ENCODE data around the gene SLC16A8.

The SLC16A8 gene

DNA sequence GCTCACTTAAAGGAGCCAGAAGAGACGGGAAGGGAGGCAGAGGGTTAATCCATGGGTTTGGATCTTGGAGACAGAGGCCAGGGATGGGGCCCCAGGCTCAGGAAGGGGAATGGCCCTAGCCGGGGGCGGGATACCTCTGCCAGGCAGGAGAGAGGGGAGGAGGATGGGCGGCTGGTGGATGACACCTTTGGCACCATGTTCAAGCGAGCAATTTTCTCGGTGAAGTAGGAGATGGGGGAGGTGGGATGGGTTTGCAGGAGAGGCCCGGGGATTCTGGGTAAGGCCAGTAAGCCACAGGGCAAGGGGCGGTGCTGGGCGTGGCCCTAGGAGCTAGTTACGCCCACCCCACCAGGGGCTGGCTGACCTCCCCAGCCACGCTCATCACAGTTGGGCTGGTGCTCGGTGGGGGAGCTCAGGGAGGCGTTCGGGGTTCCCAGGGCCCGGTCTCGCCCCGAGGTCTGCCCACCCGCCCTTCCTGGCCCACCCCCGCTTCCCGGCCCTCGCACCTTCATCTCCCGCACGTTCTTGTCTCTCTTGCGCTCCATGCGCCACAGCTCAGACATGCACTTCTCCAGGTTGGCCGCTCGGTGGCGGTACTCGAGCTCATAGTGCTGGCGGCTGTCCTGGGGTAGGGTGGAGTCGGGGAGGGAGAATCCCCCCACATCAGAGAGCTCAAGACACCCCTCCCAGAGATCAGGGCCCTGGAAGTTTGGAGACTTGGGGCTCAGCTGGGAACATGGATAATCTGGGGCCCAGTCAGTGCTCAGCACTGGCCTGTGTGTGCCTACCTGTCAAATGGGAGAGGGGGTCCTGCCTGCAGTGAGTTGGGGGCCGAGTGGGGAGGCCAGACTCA, 13.8 kb upstream of the SLC16A8 start:
- H3K36me3 ChIP-seq (ENCODE audit: insufficient read depth, low read length): no peaks in the 10 kb centered on the region
- no peak overlapping the region for H3K4me3 ChIP-seq (ENCODE audit: low read depth in 1 of 2, low read length in 2 of 2)

DNA sequence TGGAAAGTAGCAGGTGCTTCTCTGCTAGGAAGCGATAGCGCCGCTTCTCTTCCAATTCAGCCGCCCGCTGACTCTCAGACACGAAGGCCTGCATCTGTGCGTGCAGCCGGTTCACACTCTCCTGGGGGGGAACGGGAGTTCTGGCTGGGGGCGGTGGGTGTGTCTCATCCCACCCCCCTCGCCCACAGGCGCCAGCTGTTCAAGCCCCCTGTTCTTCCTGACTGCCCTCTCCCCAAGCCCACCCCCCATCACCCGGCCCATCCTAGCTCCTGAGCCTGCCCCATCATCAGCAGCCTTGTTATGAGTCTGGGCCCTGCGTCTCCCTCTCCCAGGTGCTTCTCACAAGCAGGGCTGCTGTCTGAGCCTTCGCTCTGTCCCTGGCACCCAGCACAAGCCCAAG, 13.1 kb upstream of the SLC16A8 start:
- no peaks in the 10 kb centered on the region for H3K36me3 ChIP-seq (ENCODE audit: insufficient read depth, low read length)
- H3K4me1 ChIP-seq (ENCODE audit: insufficient read depth, low read length): no peaks in the 10 kb centered on the region
- no peaks in the 10 kb centered on the region for H3K9me3 ChIP-seq (ENCODE audit: low read length)
- no peak overlapping the region for H3K9ac ChIP-seq (ENCODE audit: low read length)
- no peak overlapping the region for H3K27ac ChIP-seq (ENCODE audit: low read depth, low read length)
- no peaks in the 10 kb centered on the region for H3K27me3 ChIP-seq (ENCODE audit: control insufficient read depth in 1 of 2, insufficient read depth in 2 of 2, low read length in 2 of 2)
- H3K4me3 ChIP-seq (ENCODE audit: low read depth in 1 of 2, low read length in 2 of 2): no peak overlapping the region

More for the DNA sequence above, 13.8 kb upstream of the SLC16A8 start:
- H3K9me3 ChIP-seq (ENCODE audit: low read length): no peaks in the 10 kb centered on the region
- no peak overlapping the region for H3K9ac ChIP-seq (ENCODE audit: low read length)
- H3K27me3 ChIP-seq (ENCODE audit: control insufficient read depth in 1 of 2, insufficient read depth in 2 of 2, low read length in 2 of 2): no peaks in the 10 kb centered on the region
- H3K4me1 ChIP-seq (ENCODE audit: insufficient read depth, low read length): no peaks in the 10 kb centered on the region
- H3K27ac ChIP-seq (ENCODE audit: low read depth, low read length): no peak overlapping the region

DNA sequence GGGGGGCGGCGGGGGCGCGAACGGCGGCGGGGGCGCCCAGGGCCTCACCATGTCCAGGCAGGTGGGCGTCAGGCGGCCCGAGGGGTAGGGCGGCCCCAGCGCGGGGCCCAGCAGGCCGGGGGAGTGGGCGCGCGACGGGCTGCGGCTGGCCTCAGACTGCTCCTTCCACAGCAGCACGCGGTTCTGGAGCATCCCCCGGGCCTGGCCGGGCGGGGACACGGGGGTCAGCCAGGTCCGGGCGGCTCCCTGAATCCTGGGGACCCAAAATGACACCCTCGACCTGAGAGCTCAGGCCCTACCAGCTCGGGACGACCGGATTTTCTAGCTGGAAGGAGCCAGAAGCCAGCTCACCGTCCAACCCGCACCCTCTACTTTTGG, 5.5 kb upstream of the SLC16A8 start:
- Histone ChIP-seq H3K36me3 (ENCODE audit: insufficient read depth, low read length) (no peaks in the 10 kb centered on the region), H3K4me1 (ENCODE audit: insufficient read depth, low read length) (no peaks in the 10 kb centered on the region), H3K27ac (ENCODE audit: low read depth, low read length) (no peak overlapping the region), H3K4me3 (ENCODE audit: low read depth in 1 of 2, low read length in 2 of 2) (no peak overlapping the region), H3K9me3 (ENCODE audit: low read length) (no peaks in the 10 kb centered on the region), H3K27me3 (ENCODE audit: control insufficient read depth in 1 of 2, insufficient read depth in 2 of 2, low read length in 2 of 2) (peaks cover 0 to 24% of the 10 kb centered on the region in 2 donors), H3K9ac (ENCODE audit: low read length) (no peak overlapping the region)

DNA sequence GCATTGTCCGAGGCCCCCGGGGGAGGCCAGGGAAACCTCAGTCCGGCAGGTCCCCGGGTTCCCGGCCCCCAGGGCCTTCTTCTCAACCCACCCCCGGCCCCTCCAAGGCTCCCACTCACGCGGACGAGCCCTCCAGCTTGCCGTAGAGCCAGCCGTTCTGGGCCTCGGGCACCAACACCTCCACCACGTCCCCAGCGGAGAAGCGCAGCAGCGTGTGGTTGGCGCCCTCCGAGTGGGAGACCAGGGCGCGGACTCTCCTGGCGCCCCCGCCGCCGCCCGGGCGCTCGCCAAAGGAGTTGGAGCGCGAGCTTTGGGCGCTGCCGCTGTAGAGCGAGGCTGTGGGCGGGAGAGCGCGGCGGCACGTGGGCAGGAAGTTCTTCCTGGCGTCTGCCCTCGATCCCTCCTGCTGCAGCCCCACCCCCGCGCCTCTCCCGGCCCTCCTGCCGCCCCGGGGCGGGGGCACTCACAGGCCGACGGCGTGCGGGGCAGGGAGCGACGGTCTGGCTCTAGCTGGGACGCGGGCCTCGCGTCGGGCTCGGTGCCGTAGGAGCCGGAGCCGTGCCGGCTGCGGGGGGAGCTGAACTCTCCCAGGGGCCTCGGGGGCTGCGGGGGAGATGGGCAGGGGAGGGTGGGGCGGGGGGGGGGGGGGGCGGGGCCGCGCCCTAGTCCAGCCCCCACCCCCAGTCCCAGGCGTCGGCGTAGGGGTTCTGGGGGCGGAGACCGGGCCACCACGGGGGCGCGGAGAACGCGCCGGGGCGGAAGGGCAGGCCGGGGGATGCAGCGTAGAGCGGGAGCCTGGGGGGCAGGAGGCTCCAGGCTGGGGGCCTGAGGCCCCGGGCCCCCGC, 4.9 kb upstream of the SLC16A8 start:
- no peak overlapping the region for H3K27ac ChIP-seq (ENCODE audit: low read depth, low read length)
- no peak overlapping the region for H3K4me3 ChIP-seq (ENCODE audit: low read depth in 1 of 2, low read length in 2 of 2)
- no peak overlapping the region for H3K9ac ChIP-seq (ENCODE audit: low read length)

DNA sequence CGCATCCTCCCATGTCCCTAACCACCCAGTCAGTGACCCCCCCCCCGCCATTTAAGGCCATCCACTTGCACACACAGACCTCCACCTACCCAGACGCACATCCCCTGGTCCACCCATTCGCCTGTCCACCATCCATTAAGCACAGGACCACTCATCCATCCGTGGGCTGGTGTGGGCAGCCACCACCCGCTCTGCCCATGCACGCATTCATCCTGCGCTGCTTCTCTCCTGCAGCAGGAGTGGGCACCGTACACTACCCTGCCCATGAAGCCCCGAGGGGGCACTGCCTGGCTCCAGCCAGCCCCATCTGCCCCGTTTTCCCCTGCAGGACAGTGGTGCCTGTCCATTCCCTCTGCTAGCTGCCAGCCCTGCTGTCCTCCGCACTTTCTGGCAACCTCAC, 3.9 kb upstream of the SLC16A8 start:
- Histone ChIP-seq H3K4me3 (ENCODE audit: low read depth in 1 of 2, low read length in 2 of 2) (no peak overlapping the region), H3K9me3 (ENCODE audit: low read length) (no peaks in the 10 kb centered on the region), H3K4me1 (ENCODE audit: insufficient read depth, low read length) (no peaks in the 10 kb centered on the region), H3K36me3 (ENCODE audit: insufficient read depth, low read length) (no peaks in the 10 kb centered on the region), H3K27ac (ENCODE audit: low read depth, low read length) (no peak overlapping the region), H3K27me3 (ENCODE audit: control insufficient read depth in 1 of 2, insufficient read depth in 2 of 2, low read length in 2 of 2) (peaks cover 3 to 39% of the 10 kb centered on the region in 2 donors), H3K9ac (ENCODE audit: low read length) (no peak overlapping the region)

More for the DNA sequence above, 4.9 kb upstream of the SLC16A8 start:
- H3K4me1 ChIP-seq (ENCODE audit: insufficient read depth, low read length): no peaks in the 10 kb centered on the region
- peaks cover 0 to 29% of the 10 kb centered on the region in 2 donors for H3K27me3 ChIP-seq (ENCODE audit: control insufficient read depth in 1 of 2, insufficient read depth in 2 of 2, low read length in 2 of 2)
- H3K36me3 ChIP-seq (ENCODE audit: insufficient read depth, low read length): no peaks in the 10 kb centered on the region
- no peaks in the 10 kb centered on the region for H3K9me3 ChIP-seq (ENCODE audit: low read length)

DNA sequence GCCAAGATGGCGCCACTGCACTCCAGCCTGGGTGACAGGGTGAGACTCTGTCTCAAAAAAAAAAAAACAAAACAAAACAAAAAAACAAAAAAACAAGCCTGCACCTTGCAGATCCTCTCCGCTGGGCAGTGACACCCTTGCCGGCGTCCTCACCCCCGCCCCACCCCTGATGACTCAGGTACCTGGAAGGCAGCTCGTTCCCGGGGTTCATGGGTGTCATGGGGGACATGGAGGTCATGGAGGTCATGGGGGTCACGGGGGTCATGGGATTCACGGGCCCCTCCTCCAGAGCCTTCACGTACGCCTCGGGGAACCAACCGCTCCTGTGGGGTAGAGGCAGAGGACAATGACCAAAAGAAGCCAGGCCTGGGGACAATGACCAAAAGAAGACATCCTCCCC, 3.0 kb upstream of the SLC16A8 start:
- Histone ChIP-seq H3K27ac (ENCODE audit: low read depth, low read length) (no peak overlapping the region), H3K4me1 (ENCODE audit: insufficient read depth, low read length) (peaks cover 1% of the 10 kb centered on the region), H3K4me3 (ENCODE audit: low read depth in 1 of 2, low read length in 2 of 2) (no peak overlapping the region), H3K9me3 (ENCODE audit: low read length) (no peaks in the 10 kb centered on the region), H3K27me3 (ENCODE audit: control insufficient read depth in 1 of 2, insufficient read depth in 2 of 2, low read length in 2 of 2) (peaks cover 3 to 48% of the 10 kb centered on the region in 2 donors), H3K36me3 (ENCODE audit: insufficient read depth, low read length) (no peaks in the 10 kb centered on the region), H3K9ac (ENCODE audit: low read length) (no peak overlapping the region)

DNA sequence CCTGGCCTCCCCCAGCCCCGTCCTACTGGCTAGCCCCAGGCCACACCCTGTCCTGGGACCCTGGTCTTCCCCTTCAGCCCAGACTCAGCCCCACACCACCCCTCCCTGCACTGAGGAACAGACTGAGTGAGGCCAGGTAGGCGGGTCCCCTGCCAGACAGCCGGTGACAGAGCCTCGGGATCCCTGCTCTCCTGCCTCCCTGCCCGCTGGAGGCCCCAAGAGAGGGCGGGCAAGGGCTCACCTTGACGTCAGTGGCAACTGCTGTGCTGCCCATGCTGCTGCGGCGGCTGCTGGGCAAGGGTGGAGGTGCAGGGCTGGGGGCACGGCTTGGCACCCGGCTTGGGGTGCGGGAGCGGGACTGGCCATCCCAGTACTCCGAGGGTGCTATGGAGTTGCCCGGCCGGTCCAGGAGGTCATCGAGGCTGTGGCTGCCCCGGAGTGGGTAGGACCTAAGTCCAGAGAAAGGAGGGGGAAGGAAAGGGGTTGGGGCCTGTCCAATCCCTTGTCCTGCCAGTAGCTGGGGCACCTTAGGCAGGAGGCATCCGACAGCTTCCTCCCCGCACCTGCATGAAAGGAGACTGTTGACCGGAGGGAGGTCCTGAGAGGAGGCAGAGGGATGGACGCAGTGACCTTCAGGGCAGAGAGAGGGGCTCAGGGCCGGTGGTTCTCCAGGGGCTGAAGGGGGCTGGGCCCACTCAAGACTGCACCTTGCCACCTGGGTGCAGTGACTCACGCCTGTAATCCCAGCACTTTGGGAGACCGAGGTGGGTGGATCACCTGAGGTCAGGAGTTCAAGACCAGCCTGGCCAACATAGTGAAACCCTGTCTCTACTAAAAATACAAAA, 2.2 kb upstream of the SLC16A8 start:
- H3K9me3 ChIP-seq (ENCODE audit: low read length): no peaks in the 10 kb centered on the region
- H3K36me3 ChIP-seq (ENCODE audit: insufficient read depth, low read length): no peaks in the 10 kb centered on the region
- H3K27ac ChIP-seq (ENCODE audit: low read depth, low read length): no peak overlapping the region
- no peak overlapping the region for H3K4me3 ChIP-seq (ENCODE audit: low read depth in 1 of 2, low read length in 2 of 2)
- H3K4me1 ChIP-seq (ENCODE audit: insufficient read depth, low read length): peaks cover 7% of the 10 kb centered on the region
- peaks cover 3 to 54% of the 10 kb centered on the region in 2 donors for H3K27me3 ChIP-seq (ENCODE audit: control insufficient read depth in 1 of 2, insufficient read depth in 2 of 2, low read length in 2 of 2)
- H3K9ac ChIP-seq (ENCODE audit: low read length): no peak overlapping the region

DNA sequence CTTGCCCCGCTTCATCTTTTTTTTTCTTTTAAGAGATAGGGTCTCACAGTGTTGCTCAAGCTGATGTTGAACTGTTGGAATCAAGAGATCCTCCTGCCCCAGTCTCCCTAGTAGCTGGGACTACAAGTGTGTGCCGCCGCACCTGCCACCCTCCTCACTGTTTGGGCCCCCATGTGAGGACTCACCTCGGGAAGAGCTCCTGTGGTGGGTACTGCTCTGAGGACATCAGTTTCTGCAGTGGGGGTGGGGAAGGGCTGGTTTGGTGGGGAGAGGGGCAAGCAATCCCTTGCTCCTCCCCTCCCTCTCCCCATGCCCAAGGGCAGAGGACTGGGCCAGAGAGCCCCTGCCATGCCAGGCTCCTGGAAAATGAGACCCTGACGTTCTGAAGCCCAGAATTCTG, 1.5 kb upstream of the SLC16A8 start:
- Histone ChIP-seq H3K9me3 (ENCODE audit: low read length) (no peaks in the 10 kb centered on the region), H3K4me3 (ENCODE audit: low read depth in 1 of 2, low read length in 2 of 2) (no peak overlapping the region), H3K9ac (ENCODE audit: low read length) (no peak overlapping the region), H3K36me3 (ENCODE audit: insufficient read depth, low read length) (no peaks in the 10 kb centered on the region), H3K27me3 (ENCODE audit: control insufficient read depth in 1 of 2, insufficient read depth in 2 of 2, low read length in 2 of 2) (peaks cover 3 to 60% of the 10 kb centered on the region in 2 donors), H3K27ac (ENCODE audit: low read depth, low read length) (no peak overlapping the region), H3K4me1 (ENCODE audit: insufficient read depth, low read length) (peaks cover 7% of the 10 kb centered on the region)

DNA sequence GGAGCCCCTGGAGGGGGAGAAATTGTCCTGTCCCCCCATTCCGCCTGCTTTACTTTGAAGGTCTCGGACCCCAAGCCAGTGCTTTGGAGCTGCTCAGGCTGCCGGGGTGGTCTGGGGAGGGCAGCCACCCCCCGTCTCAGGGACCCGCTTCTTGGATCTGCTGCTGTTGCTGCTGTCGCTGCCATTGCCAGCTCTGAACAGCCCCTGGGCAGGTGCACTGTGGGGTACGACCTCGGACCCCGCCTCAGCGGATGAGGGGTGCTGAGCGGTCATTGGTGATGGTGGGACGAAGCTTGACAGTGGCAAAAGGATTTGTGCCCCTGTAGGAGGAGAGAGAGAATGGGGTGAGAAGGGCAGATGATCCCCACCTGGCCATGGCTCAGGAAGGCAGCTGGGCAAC, 1.1 kb upstream of the SLC16A8 start:
- Histone ChIP-seq H3K4me1 (ENCODE audit: insufficient read depth, low read length) (peaks cover 7% of the 10 kb centered on the region), H3K27me3 (ENCODE audit: control insufficient read depth in 1 of 2, insufficient read depth in 2 of 2, low read length in 2 of 2) (peaks cover 3 to 60% of the 10 kb centered on the region in 2 donors)

DNA sequence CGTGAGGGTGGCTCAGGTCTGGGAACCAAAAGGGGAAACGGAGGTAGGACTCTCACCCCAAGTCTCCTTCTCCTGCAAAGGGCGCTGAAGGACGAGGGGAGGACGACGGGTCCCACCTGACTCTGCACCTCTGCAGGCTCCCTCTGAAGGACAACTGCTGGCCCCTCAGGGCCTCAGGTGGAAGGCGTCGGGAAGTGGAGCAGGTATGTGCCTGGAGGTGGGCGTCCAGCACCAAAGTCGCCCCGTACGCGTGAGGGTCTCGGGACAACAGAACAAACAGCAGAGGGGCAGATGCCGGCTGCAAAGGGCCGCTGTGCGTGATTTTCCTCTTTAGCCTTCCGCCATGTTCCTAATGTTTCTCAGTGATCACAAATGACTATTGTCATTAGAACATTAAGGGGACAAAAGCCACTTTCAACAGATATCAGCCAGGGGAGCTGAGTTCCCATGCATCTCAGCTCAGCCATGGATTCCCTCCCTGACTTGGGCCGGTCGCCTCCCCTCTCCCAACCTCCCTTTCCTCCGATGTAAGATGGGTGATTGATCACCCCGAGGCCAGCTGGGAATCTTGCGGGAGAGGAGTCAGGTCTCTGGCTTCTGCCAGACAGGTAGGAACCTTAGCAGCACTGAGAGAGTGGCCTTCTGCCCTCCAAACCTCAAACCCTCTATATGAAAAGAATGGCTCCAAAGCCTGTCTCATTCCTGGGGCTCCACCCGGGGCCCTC, 836 bp downstream of the SLC16A8 start:
- H3K9me3 ChIP-seq (ENCODE audit: low read length): no peaks in the 10 kb centered on the region
- no peak overlapping the region for H3K27ac ChIP-seq (ENCODE audit: low read depth, low read length)
- H3K36me3 ChIP-seq (ENCODE audit: insufficient read depth, low read length): no peaks in the 10 kb centered on the region
- H3K4me3 ChIP-seq (ENCODE audit: low read depth in 1 of 2, low read length in 2 of 2): no peak overlapping the region
- peaks cover 7% of the 10 kb centered on the region for H3K4me1 ChIP-seq (ENCODE audit: insufficient read depth, low read length)
- no peak overlapping the region for H3K9ac ChIP-seq (ENCODE audit: low read length)
- peaks cover 3 to 50% of the 10 kb centered on the region in 2 donors for H3K27me3 ChIP-seq (ENCODE audit: control insufficient read depth in 1 of 2, insufficient read depth in 2 of 2, low read length in 2 of 2)

More for the DNA sequence above, 1.1 kb upstream of the SLC16A8 start:
- Histone ChIP-seq H3K4me3 (ENCODE audit: low read depth in 1 of 2, low read length in 2 of 2) (no peak overlapping the region), H3K9ac (ENCODE audit: low read length) (no peak overlapping the region), H3K36me3 (ENCODE audit: insufficient read depth, low read length) (no peaks in the 10 kb centered on the region), H3K9me3 (ENCODE audit: low read length) (no peaks in the 10 kb centered on the region), H3K27ac (ENCODE audit: low read depth, low read length) (no peak overlapping the region)
